Naive thymus-derived CD4-positive, alpha-beta T cell (primary cell): Measurements from ENCODE around the gene C13orf42. TPM values are rescaled to one million over a fixed set of nuclear protein-coding genes. Genes with fewer than 3 reads are reported as not detected.

Source experiments
- ATAC-seq: fragments of 150-1000 bp; cut with Tn5 transposase; 2 replicates; pipeline ENCODE4 v1.10.0; 2021; ENCODE audit warnings: mild to moderate bottlenecking, moderate library complexity
- CTCF ChIA-PET: fragments of 350-600 bp; sonication (Branson Sonifier 250); formaldehyde crosslinking; loops from one replicate; lab custom pipeline; 2021; ENCODE audit warnings: antibody characterized with exemption; lab: Charles Lee
- POLR2A ChIA-PET: fragments of 350-600 bp; sonication (Branson Sonifier 250); formaldehyde crosslinking; loops from one replicate; lab custom pipeline; 2021; ENCODE audit warnings: antibody characterized with exemption, inconsistent platforms; lab: Charles Lee
- DNase-seq, 9 donors: peaks; one replicate each; pipeline versions ENCODE4 v3.0.0 to v3.0.0-alpha.2; 2020 to 2022; ENCODE audit warnings: mixed read lengths in 1 of 9
- H3K27ac ChIP-seq: one replicate; pipeline ENCODE4 v1.7.0; 2013; ENCODE audit warnings: mild to moderate bottlenecking, low read depth, low read length, moderate library complexity
- H3K27me3 ChIP-seq, 2 donors: one replicate each; pipeline ENCODE4 v1.7.0; 2013; ENCODE audit warnings: low read length in 2 of 2, mild to moderate bottlenecking in 2 of 2, moderate library complexity in 2 of 2; ENCODE audit not compliant: control insufficient read depth in 2 of 2, insufficient read depth in 2 of 2
- H3K36me3 ChIP-seq, 3 experiments: 1 replicate in 2 of 3; 2 replicates in 1 of 3; pipeline ENCODE4 v1.7.0; 2013; ENCODE audit warnings: low read length in 3 of 3, mild to moderate bottlenecking in 3 of 3, moderate library complexity in 1 of 3; ENCODE audit not compliant: insufficient read depth in 3 of 3, control insufficient read depth in 2 of 3
- H3K4me1 ChIP-seq, 2 donors: one replicate each; pipeline ENCODE4 v1.7.0; 2013; ENCODE audit warnings: low read length in 2 of 2, mild to moderate bottlenecking in 2 of 2, moderate library complexity in 1 of 2; ENCODE audit not compliant: control insufficient read depth in 2 of 2, insufficient read depth in 2 of 2
- H3K4me3 ChIP-seq: 2 replicates; pipeline ENCODE4 v1.7.0; 2013; ENCODE audit warnings: mild to moderate bottlenecking, low read length
- H3K9me3 ChIP-seq, 3 experiments: 1 replicate in 2 of 3; 2 replicates in 1 of 3; pipeline ENCODE4 v1.7.0; 2013; ENCODE audit warnings: low read length in 3 of 3; ENCODE audit not compliant: control insufficient read depth in 2 of 3
- H3K27ac Mint-ChIP-seq, 9 donors: one replicate each; pipeline ENCODE4 v1.8.0; 2020 to 2022; ENCODE audit warnings: mixed read lengths in 9 of 9, mild to moderate bottlenecking in 8 of 9, moderate library complexity in 5 of 9, inconsistent platforms in 2 of 9
- H3K27me3 Mint-ChIP-seq, 5 donors: one replicate each; pipeline ENCODE4 v1.8.0; 2021 to 2022; ENCODE audit warnings: mixed read lengths in 5 of 5, mild to moderate bottlenecking in 1 of 5
- H3K36me3 Mint-ChIP-seq, 5 donors: one replicate each; pipeline ENCODE4 v1.8.0; 2020 to 2022; ENCODE audit warnings: mixed read lengths in 5 of 5, mild to moderate bottlenecking in 3 of 5, inconsistent platforms in 1 of 5
- H3K4me1 Mint-ChIP-seq, 7 donors: one replicate each; pipeline ENCODE4 v1.8.0; 2020 to 2022; ENCODE audit warnings: mixed read lengths in 7 of 7, mild to moderate bottlenecking in 3 of 7, inconsistent platforms in 1 of 7
- H3K4me3 Mint-ChIP-seq, 10 donors: one replicate each; pipeline ENCODE4 v1.8.0; 2020 to 2022; ENCODE audit warnings: mild to moderate bottlenecking in 10 of 10, mixed read lengths in 10 of 10, moderate library complexity in 6 of 10, inconsistent platforms in 2 of 10
- H3K9me3 Mint-ChIP-seq, 11 donors: one replicate each; pipeline ENCODE4 v1.8.0; 2020 to 2022; ENCODE audit warnings: mixed read lengths in 11 of 11, mild to moderate bottlenecking in 4 of 11, inconsistent platforms in 1 of 11, moderate library complexity in 1 of 11
- intact Hi-C, 2 donors: fragments of 100-400 bp; cut with micrococcal nuclease; formaldehyde crosslinking; loops; one replicate each; pipeline ENCODE4 v1.15.1; 2023
- polyA plus RNA-seq, 2 donors: library from polyadenylated mRNA; unstranded; fragments of 300-500 nt; fragmentation: Illumina TruSeq; gene quantifications; one replicate each; pipeline ENCODE4 v1.2.3, GENCODE V29; 2021
- total RNA-seq, 6 experiments: library from RNA in 5 of 6; stranded (reverse) in 5 of 6; gene quantifications; 1 replicate in 5 of 6; 2 replicates in 1 of 6; pipeline ENCODE4 v1.2.3 and lab custom pipeline; 2021 to 2026

The C13orf42 gene
- total and polyA plus RNA-seq, 7 experiments from 2014 or later = not detected

- H3K4me3 Mint-ChIP-seq = no peak overlapping the region
- ATAC-seq (no peak), DNase-seq (no peak)
- H3K9me3 Mint-ChIP-seq = no peaks in the 10 kb centered on the region
- H3K4me1 Mint-ChIP-seq = peaks cover 0 to 7% (median 0%) of the 10 kb centered on the region in 7 donors
- intact Hi-C loops = no loop called here
- Histone ChIP-seq H3K4me1 (no peaks in the 10 kb centered on the region), H3K36me3 (no peaks in the 10 kb centered on the region), H3K27ac (no peak overlapping the region), H3K4me3 (no peak overlapping the region), H3K27me3 (no peaks in the 10 kb centered on the region), H3K9me3 (no peaks in the 10 kb centered on the region)
- ChIA-PET CTCF (no interaction called here), POLR2A (no interaction called here)
- no peaks in the 10 kb centered on the region for H3K36me3 Mint-ChIP-seq
- peaks cover 0 to 19% (median 4%) of the 10 kb centered on the region in 5 donors for H3K27me3 Mint-ChIP-seq
- no peak overlapping the region for H3K27ac Mint-ChIP-seq
These were observed 69.9 kb downstream of the C13orf42 start for GRCh38 chr13:51041126-51041525.

- intact Hi-C loops = no loop called here
- no peak for ATAC-seq
- H3K27me3 Mint-ChIP-seq = peaks cover 0 to 19% (median 4%) of the 10 kb centered on the region in 5 donors
- no peaks in the 10 kb centered on the region for H3K27me3 ChIP-seq
- no peaks in the 10 kb centered on the region for H3K4me1 ChIP-seq
- no peak overlapping the region for H3K27ac ChIP-seq
- DNase-seq = no peak
- POLR2A ChIA-PET = no interaction called here
- H3K9me3 ChIP-seq = no peaks in the 10 kb centered on the region
- H3K36me3 ChIP-seq = no peaks in the 10 kb centered on the region
- peaks cover 0 to 10% (median 0%) of the 10 kb centered on the region in 7 donors for H3K4me1 Mint-ChIP-seq
- H3K4me3 Mint-ChIP-seq = no peak overlapping the region
- no peak overlapping the region for H3K4me3 ChIP-seq
- H3K36me3 Mint-ChIP-seq = no peaks in the 10 kb centered on the region
- CTCF ChIA-PET = no interaction called here
- H3K9me3 Mint-ChIP-seq = no peaks in the 10 kb centered on the region
- no peak overlapping the region for H3K27ac Mint-ChIP-seq
These were observed 70.6 kb downstream of the C13orf42 start for GRCh38 chr13:51040431-51040830.

- Histone ChIP-seq H3K4me3 (no peak overlapping the region), H3K27ac (no peak overlapping the region), H3K27me3 (no peaks in the 10 kb centered on the region), H3K36me3 (no peaks in the 10 kb centered on the region), H3K4me1 (no peaks in the 10 kb centered on the region), H3K9me3 (no peaks in the 10 kb centered on the region)
- H3K4me3 Mint-ChIP-seq = no peak overlapping the region
- intact Hi-C loops = no loop called here
- ChIA-PET CTCF (no interaction called here), POLR2A (no interaction called here)
- H3K9me3 Mint-ChIP-seq = no peaks in the 10 kb centered on the region
- DNase-seq (no peak), ATAC-seq (no peak)
- peaks cover 0 to 17% (median 3%) of the 10 kb centered on the region in 5 donors for H3K27me3 Mint-ChIP-seq
- H3K4me1 Mint-ChIP-seq = peaks cover 0 to 10% (median 0%) of the 10 kb centered on the region in 7 donors
- H3K27ac Mint-ChIP-seq = no peak overlapping the region
- no peaks in the 10 kb centered on the region for H3K36me3 Mint-ChIP-seq
These were observed 74.7 kb downstream of the C13orf42 start for GRCh38 chr13:51036418-51036817.

GRCh38 chr13:51035978-51036377 lies 75.1 kb downstream of the C13orf42 start:
- Histone ChIP-seq H3K36me3 (no peaks in the 10 kb centered on the region), H3K27me3 (no peaks in the 10 kb centered on the region), H3K4me1 (no peaks in the 10 kb centered on the region), H3K27ac (no peak overlapping the region), H3K9me3 (no peaks in the 10 kb centered on the region), H3K4me3 (no peak overlapping the region)
- intact Hi-C loops = no loop called here
- ChIA-PET CTCF (no interaction called here), POLR2A (no interaction called here)
- ATAC-seq (no peak), DNase-seq (no peak)
- Mint-ChIP-seq H3K4me1 (peaks cover 0 to 10% (median 0%) of the 10 kb centered on the region in 7 donors), H3K27me3 (peaks cover 0 to 17% (median 3%) of the 10 kb centered on the region in 5 donors), H3K27ac (no peak overlapping the region), H3K4me3 (no peak overlapping the region), H3K36me3 (no peaks in the 10 kb centered on the region), H3K9me3 (no peaks in the 10 kb centered on the region)

- Mint-ChIP-seq H3K9me3 (no peaks in the 10 kb centered on the region), H3K4me1 (peaks cover 0 to 10% (median 0%) of the 10 kb centered on the region in 7 donors), H3K4me3 (no peak overlapping the region), H3K27ac (no peak overlapping the region), H3K27me3 (peaks cover 0 to 17% (median 0%) of the 10 kb centered on the region in 5 donors), H3K36me3 (no peaks in the 10 kb centered on the region)
- ChIA-PET POLR2A (no interaction called here), CTCF (no interaction called here)
- Histone ChIP-seq H3K4me1 (no peaks in the 10 kb centered on the region), H3K9me3 (no peaks in the 10 kb centered on the region), H3K27me3 (no peaks in the 10 kb centered on the region), H3K4me3 (no peak overlapping the region), H3K36me3 (no peaks in the 10 kb centered on the region), H3K27ac (no peak overlapping the region)
- intact Hi-C loops = no loop called here
- DNase-seq = no peak
- no peak for ATAC-seq
These were observed 75.6 kb downstream of the C13orf42 start for GRCh38 chr13:51035469-51035868.

- Mint-ChIP-seq H3K27me3 (peaks cover 0 to 14% (median under 1%) of the 10 kb centered on the region in 5 donors), H3K4me1 (peaks cover 0 to 10% (median 0%) of the 10 kb centered on the region in 7 donors), H3K36me3 (no peaks in the 10 kb centered on the region), H3K4me3 (no peak overlapping the region), H3K9me3 (no peaks in the 10 kb centered on the region), H3K27ac (no peak overlapping the region)
- H3K4me3 ChIP-seq = no peak overlapping the region
- POLR2A ChIA-PET = interaction anchor here (0.7 kb wide), 1 partner anchor 69 kb away, joined by 3 read pairs; no protein-coding TSS in a partner anchor
- ATAC-seq = no peak
- no peaks in the 10 kb centered on the region for H3K36me3 ChIP-seq
- no peak for DNase-seq
- no peaks in the 10 kb centered on the region for H3K27me3 ChIP-seq
- no peaks in the 10 kb centered on the region for H3K4me1 ChIP-seq
- H3K9me3 ChIP-seq = no peaks in the 10 kb centered on the region
- intact Hi-C loops = no loop called here
- CTCF ChIA-PET = no interaction called here
- H3K27ac ChIP-seq = no peak overlapping the region
These were observed 76.2 kb downstream of the C13orf42 start for GRCh38 chr13:51034906-51035305.

GRCh38 chr13:51033421-51034185 lies 77.5 kb downstream of the C13orf42 start:
- Histone ChIP-seq H3K36me3 (no peaks in the 10 kb centered on the region), H3K27me3 (no peaks in the 10 kb centered on the region), H3K27ac (no peak overlapping the region), H3K9me3 (no peaks in the 10 kb centered on the region), H3K4me1 (no peaks in the 10 kb centered on the region), H3K4me3 (no peak overlapping the region)
- intact Hi-C loops = no loop called here
- no peaks in the 10 kb centered on the region for H3K9me3 Mint-ChIP-seq
- no peak overlapping the region for H3K4me3 Mint-ChIP-seq
- ChIA-PET CTCF (no interaction called here), POLR2A (no interaction called here)
- H3K27ac Mint-ChIP-seq = no peak overlapping the region
- no peak for DNase-seq
- H3K27me3 Mint-ChIP-seq = peaks cover 0 to 12% (median 3%) of the 10 kb centered on the region in 5 donors
- H3K36me3 Mint-ChIP-seq = no peaks in the 10 kb centered on the region
- no peak for ATAC-seq
- peaks cover 0 to 10% (median 0%) of the 10 kb centered on the region in 7 donors for H3K4me1 Mint-ChIP-seq
